K562 (cell line): ENCODE results near the gene WDR20. TPM values are rescaled to one million over a fixed set of nuclear protein-coding genes. Genes with fewer than 3 reads are reported as not detected.
A peak's percentile ranks its signal among the peaks of the same experiment; 100 is the strongest.

ENCODE experiments used
- ATAC-seq: fragments of 200-7000 bp; cut with Tn5 transposase; 3 replicates; pipeline ENCODE4 v1.9.1; 2020; ENCODE audit warnings: moderate library complexity
- BruUV-seq: library from RNA; stranded (reverse); fragments of 400-500 nt; replicated peaks from 2 replicates; lab custom pipeline; 2021; lab: Mats Ljungman, UMichigan
- CTCF ChIA-PET: fragments of 300-600 bp; formaldehyde crosslinking; extraction: SDS; loops from one replicate; lab custom pipeline; 2021; ENCODE audit warnings: low intra/inter-chr PET ratio; lab: Yijun Ruan, JAX
- POLR2A ChIA-PET: fragments of 300-600, 350-650 bp; sonication (Branson Sonifier 250); formaldehyde crosslinking; extraction: SDS; loops from one replicate; lab custom pipeline; 2021; ENCODE audit warnings: antibody characterized with exemption, inconsistent platforms; lab: Yijun Ruan, JAX
- DNase-seq, 4 experiments: peaks; one replicate each; pipeline versions ENCODE4 v3.0.0 to v3.0.0-alpha.2; 2011 to 2018; ENCODE audit warnings: low spot score in 3 of 4, mixed read lengths in 3 of 4; ENCODE audit errors: extremely low read depth in 1 of 4
- FAIRE-seq: peaks from 2 replicates; lab custom pipeline; 2011; peaks lifted over from hg19 to GRCh38; lab: Jason Lieb, UNC
- H2AFZ ChIP-seq: 2 replicates; pipeline ENCODE4 v1.6.0; 2011; ENCODE audit warnings: low read depth, low read length, control low read depth, inconsistent platforms
- H3K27ac ChIP-seq: fragments of 200-600 bp; 3 replicates; pipeline ENCODE4 v1.8.0; 2011; ENCODE audit warnings: low read depth, mild to moderate bottlenecking, control low read depth, inconsistent platforms, low read length, moderate library complexity, mixed read lengths; ENCODE audit errors: extremely low read depth
- H3K27me3 ChIP-seq, 2 experiments: fragments of 300-600 bp in 1 of 2; 2 replicates in 1 of 2; 3 replicates in 1 of 2; pipeline versions ENCODE4 v1.6.0 to v1.8.0; 2011; ENCODE audit warnings: inconsistent platforms in 2 of 2, low read length in 2 of 2, mild to moderate bottlenecking in 1 of 2, mixed read lengths in 1 of 2, moderate library complexity in 1 of 2; ENCODE audit not compliant: control insufficient read depth in 2 of 2, insufficient read depth in 2 of 2
- H3K36me3 ChIP-seq: fragments of 300-600 bp; 3 replicates; pipeline ENCODE4 v1.8.0; 2011; ENCODE audit warnings: mild to moderate bottlenecking, low read length, inconsistent platforms; ENCODE audit not compliant: control insufficient read depth, insufficient read depth
- H3K4me1 ChIP-seq, 2 experiments: fragments of 200-600 bp in 1 of 2; replicated peaks in 1 of 2; 2 replicates in 1 of 2; 3 replicates in 1 of 2; pipeline versions ENCODE4 v1.5.1 to v1.8.0; 2011; ENCODE audit warnings: inconsistent platforms in 2 of 2, low read length in 2 of 2, mild to moderate bottlenecking in 1 of 2, mixed read lengths in 1 of 2, moderate library complexity in 1 of 2; ENCODE audit not compliant: control insufficient read depth in 2 of 2, insufficient read depth in 2 of 2
- H3K4me2 ChIP-seq: 2 replicates; pipeline ENCODE4 v1.6.1; 2011; ENCODE audit warnings: low read length, control low read depth, inconsistent platforms, mixed read lengths; ENCODE audit not compliant: insufficient read depth
- H3K4me3 ChIP-seq: fragments of 200-600 bp; sonication (generic), shearing (Covaris generic); 2 replicates; pipeline ENCODE4 v1.5.1; 2016; ENCODE audit warnings: control low read depth, inconsistent platforms
- H3K79me2 ChIP-seq: fragments of 200-600 bp; 3 replicates; pipeline ENCODE4 v1.8.0; 2011; ENCODE audit warnings: low read length, inconsistent platforms; ENCODE audit not compliant: control insufficient read depth, insufficient read depth
- H3K9ac ChIP-seq, 2 experiments: 2 replicates each; pipeline versions ENCODE4 v1.6.0 to v1.6.1; 2011; ENCODE audit warnings: low read depth in 2 of 2, low read length in 2 of 2, control low read depth in 1 of 2, inconsistent platforms in 1 of 2, mild to moderate bottlenecking in 1 of 2, mixed read lengths in 1 of 2; ENCODE audit not compliant: insufficient read depth in 1 of 2
- H3K9me1 ChIP-seq: one replicate; pipeline ENCODE4 v1.6.0; 2011; ENCODE audit warnings: inconsistent platforms, mild to moderate bottlenecking, low read length, moderate library complexity; ENCODE audit not compliant: control insufficient read depth, insufficient read depth
- H3K9me3 ChIP-seq: replicated peaks from 2 replicates; pipeline ENCODE4 v1.5.1; 2011; ENCODE audit warnings: low read depth, low read length, inconsistent platforms; ENCODE audit not compliant: control insufficient read depth, insufficient read depth
- H4K20me1 ChIP-seq: replicated peaks from 2 replicates; pipeline ENCODE4 v1.6.1; 2011; ENCODE audit warnings: low read length, inconsistent platforms, mixed read lengths; ENCODE audit not compliant: control insufficient read depth, insufficient read depth
- ARID1B ChIP-seq: fragments of 450-650 bp; IDR thresholded peaks from 2 replicates; pipeline ENCODE4 v1.6.1; 2016; ENCODE audit warnings: antibody characterized with exemption, mild to moderate bottlenecking, inconsistent platforms
- FIP1L1 ChIP-seq: fragments of 200-400 bp; formaldehyde crosslinking; IDR thresholded peaks from 2 replicates; pipeline ENCODE4 v1.6.1; 2018; ENCODE audit warnings: mild to moderate bottlenecking, low read depth, low read length; ENCODE audit not compliant: poor library complexity, severe bottlenecking
- JUND ChIP-seq, 2 experiments: IDR thresholded peaks; 2 replicates in 1 of 2; 3 replicates in 1 of 2; pipeline ENCODE4 v1.6.1; 2011; ENCODE audit warnings: borderline replicate concordance in 2 of 2, low read depth in 2 of 2, low read length in 2 of 2, improper control_type of control experiment in 1 of 2, missing biosample characterization in 1 of 2, missing genetic modification characterization in 1 of 2, missing genetic modification reagents in 1 of 2
- L3MBTL2 ChIP-seq: fragments of 450-650 bp; IDR thresholded peaks from 2 replicates; pipeline ENCODE4 v1.6.1; 2016; ENCODE audit warnings: mild to moderate bottlenecking, moderate library complexity
- MTA1 ChIP-seq: fragments of 450-650 bp; IDR thresholded peaks from 2 replicates; pipeline ENCODE4 v1.6.1; 2017; ENCODE audit warnings: borderline replicate concordance
- NCOA1 ChIP-seq: fragments of 450-650 bp; IDR thresholded peaks from 2 replicates; pipeline ENCODE4 v1.6.1; 2016; ENCODE audit warnings: low read depth
- NFYB ChIP-seq: IDR thresholded peaks from 2 replicates; pipeline ENCODE4 v1.6.1; 2011; ENCODE audit warnings: mild to moderate bottlenecking, moderate library complexity; ENCODE audit not compliant: insufficient read length; ENCODE audit errors: extremely low read depth
- TAF7 ChIP-seq: fragments of 450-650 bp; IDR thresholded peaks from 2 replicates; pipeline ENCODE4 v1.6.1; 2016; ENCODE audit warnings: missing genetic modification characterization, missing compliant biosample characterization
- TFAM ChIP-seq: fragments of 250-450 bp; sonication (Bioruptor Pico); conservative IDR thresholded peaks from 2 replicates; pipeline ENCODE4 v1.5.0; 2021; ENCODE audit warnings: mild to moderate bottlenecking, moderate library complexity
- ZBTB8A ChIP-seq: fragments of 450-650 bp; IDR thresholded peaks from 2 replicates; pipeline ENCODE4 v1.6.1; 2018; ENCODE audit warnings: mild to moderate bottlenecking, moderate library complexity; ENCODE audit not compliant: partially characterized antibody
- ZC3H4 ChIP-seq: sonication (generic); formaldehyde crosslinking; IDR thresholded peaks from 2 replicates; pipeline ENCODE4 v1.9.0; 2021; ENCODE audit warnings: missing genetic modification reagents, borderline replicate concordance
- ZNF121 ChIP-seq: sonication (generic); formaldehyde crosslinking; conservative IDR thresholded peaks from 2 replicates; pipeline ENCODE4 v1.8.0; 2022; ENCODE audit warnings: missing genetic modification reagents
- ZNF232 ChIP-seq: sonication (generic); formaldehyde crosslinking; IDR thresholded peaks from 2 replicates; pipeline ENCODE4 v1.8.0; 2022; ENCODE audit warnings: mild to moderate bottlenecking, missing genetic modification reagents
- in situ Hi-C: fragments of 300-500 bp; cut with MboI; formaldehyde crosslinking; loops from 4 replicates; pipeline ENCODE4 v1.15.0; 2018; ENCODE audit warnings: inconsistent platforms, mixed read lengths
- intact Hi-C: fragments of 100-400 bp; cut with micrococcal nuclease; formaldehyde crosslinking; loops from 2 replicates; pipeline ENCODE4 v1.14.2; 2022
- polyA plus RNA-seq, 8 experiments: library from polyadenylated mRNA; depleted of rRNA in 4 of 8; stranded (reverse) in 5 of 8; unstranded in 3 of 8; fragments of >200 nt; fragmentation: Nextera tagmentation in 2 of 8; fragmentation: Illumina TruSeq in 1 of 8; extraction: Ambion mirVana in 2 of 8; extraction: Trizol in 1 of 8; gene quantifications; 2 replicates each; pipeline versions ENCODE4 v1.2.1 to v1.2.3, GENCODE V29; 2011 to 2014; ENCODE audit warnings: inconsistent platforms in 1 of 8, missing spikeins in 1 of 8
- total RNA-seq, 7 experiments: library from RNA; depleted of rRNA in 6 of 7; stranded (reverse); fragments of >200 nt in 6 of 7; fragmentation: Illumina TruSeq in 2 of 7; extraction: Trizol in 2 of 7; gene quantifications; 2 replicates each; pipeline versions ENCODE4 v1.2.1 to v1.2.3, GENCODE V29; 2011 to 2021; ENCODE audit warnings: low replicate concordance in 1 of 7
- TF ChIP-seq, protein P1 (sequence below), 2 experiments: fragments of 450-650 bp; IDR thresholded peaks; 2 replicates each; pipeline ENCODE4 v1.6.1; 2018; ENCODE audit warnings: mild to moderate bottlenecking in 2 of 2, low read depth in 1 of 2; ENCODE audit not compliant: partially characterized antibody in 2 of 2
- TF ChIP-seq, protein P2 (sequence below): sonication (generic); formaldehyde crosslinking; IDR thresholded peaks from 2 replicates; pipeline ENCODE4 v1.8.1; 2023; ENCODE audit warnings: mild to moderate bottlenecking, missing genetic modification reagents

WDR20 gene
- total and polyA plus RNA-seq, 9 of the 15 experiments (the other 6 are each of a cell fraction or from before 2014, with no cell fraction given) = 7.0 to 15.3 (median 11.8) TPM

DNA sequence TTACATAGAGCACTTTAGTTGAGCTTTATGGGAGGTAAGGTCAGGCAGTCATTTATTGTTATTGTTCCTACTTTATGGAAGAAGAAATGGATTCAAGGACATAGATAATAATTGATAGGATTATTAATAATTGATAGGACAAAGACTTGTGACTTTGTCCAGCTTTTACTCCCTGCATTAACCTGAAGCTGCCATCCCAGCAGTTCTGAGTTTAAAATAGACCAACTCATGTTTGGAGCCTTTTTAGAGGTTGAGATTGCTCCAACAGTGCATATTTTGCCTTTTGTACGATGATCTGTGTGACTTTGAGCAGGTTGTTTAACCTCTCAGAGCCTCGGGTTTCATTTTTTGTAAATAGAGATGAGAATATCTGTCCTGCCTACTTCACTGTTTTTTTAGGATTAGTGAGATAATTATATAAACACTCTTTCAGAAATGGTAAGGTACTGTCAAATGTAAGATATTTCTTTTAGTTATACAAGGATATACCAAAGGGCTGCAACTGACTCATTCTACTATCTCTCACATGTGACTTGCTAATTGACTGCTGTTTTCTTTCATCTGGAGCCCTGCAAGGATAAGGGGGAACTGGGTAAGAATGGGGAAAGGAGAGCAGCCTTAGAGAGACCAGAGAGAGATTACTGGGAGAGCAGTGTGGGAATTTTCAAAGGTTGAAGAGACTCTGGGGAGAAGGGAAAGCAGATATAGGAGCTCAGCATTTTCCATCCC is 15.3 kb downstream of the WDR20 start (continued):
- TF ChIP-seq JUND (IDR thresholded peaks at IDR 0.05; ENCODE audit: borderline replicate concordance, low read depth, low read length) (peak; percentile 30; the same call in 1 of the 2 replicates), JUND (tag; IDR thresholded peaks at IDR 0.05; ENCODE audit: borderline replicate concordance, low read depth, low read length) (no peak; the same call in 2 of the 3 replicates), ZNF121 (CRISPR knock-in tag) (no peak), TFAM (no peak)
- TF ChIP-seq, protein P1, sequence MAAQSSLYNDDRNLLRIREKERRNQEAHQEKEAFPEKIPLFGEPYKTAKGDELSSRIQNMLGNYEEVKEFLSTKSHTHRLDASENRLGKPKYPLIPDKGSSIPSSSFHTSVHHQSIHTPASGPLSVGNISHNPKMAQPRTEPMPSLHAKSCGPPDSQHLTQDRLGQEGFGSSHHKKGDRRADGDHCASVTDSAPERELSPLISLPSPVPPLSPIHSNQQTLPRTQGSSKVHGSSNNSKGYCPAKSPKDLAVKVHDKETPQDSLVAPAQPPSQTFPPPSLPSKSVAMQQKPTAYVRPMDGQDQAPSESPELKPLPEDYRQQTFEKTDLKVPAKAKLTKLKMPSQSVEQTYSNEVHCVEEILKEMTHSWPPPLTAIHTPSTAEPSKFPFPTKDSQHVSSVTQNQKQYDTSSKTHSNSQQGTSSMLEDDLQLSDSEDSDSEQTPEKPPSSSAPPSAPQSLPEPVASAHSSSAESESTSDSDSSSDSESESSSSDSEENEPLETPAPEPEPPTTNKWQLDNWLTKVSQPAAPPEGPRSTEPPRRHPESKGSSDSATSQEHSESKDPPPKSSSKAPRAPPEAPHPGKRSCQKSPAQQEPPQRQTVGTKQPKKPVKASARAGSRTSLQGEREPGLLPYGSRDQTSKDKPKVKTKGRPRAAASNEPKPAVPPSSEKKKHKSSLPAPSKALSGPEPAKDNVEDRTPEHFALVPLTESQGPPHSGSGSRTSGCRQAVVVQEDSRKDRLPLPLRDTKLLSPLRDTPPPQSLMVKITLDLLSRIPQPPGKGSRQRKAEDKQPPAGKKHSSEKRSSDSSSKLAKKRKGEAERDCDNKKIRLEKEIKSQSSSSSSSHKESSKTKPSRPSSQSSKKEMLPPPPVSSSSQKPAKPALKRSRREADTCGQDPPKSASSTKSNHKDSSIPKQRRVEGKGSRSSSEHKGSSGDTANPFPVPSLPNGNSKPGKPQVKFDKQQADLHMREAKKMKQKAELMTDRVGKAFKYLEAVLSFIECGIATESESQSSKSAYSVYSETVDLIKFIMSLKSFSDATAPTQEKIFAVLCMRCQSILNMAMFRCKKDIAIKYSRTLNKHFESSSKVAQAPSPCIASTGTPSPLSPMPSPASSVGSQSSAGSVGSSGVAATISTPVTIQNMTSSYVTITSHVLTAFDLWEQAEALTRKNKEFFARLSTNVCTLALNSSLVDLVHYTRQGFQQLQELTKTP (IDR thresholded peaks at IDR 0.05; ENCODE audit: low read depth in 1 of 2, partially characterized antibody in 2 of 2) = no peak

DNA sequence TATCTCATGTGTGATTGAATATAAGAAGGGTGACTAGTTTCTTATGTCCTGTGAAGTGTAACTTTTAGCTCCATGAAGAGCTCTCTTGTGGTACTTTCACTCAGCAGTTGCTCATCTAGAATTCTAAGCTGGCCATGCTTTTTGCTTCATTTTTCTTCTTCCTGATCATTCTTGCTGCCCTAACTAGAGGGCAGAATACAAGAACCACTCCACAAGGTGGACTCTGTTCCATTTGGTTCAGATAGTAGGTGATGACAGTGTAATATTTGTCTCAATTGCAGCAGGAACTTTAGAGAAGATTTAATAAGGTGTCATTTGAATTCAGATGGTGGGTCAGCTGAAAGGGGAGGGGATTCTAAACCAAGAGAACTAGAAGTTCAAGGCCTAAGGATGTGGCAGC is 17.6 kb downstream of the WDR20 start:
- H3K27me3 ChIP-seq = no peaks in the 10 kb centered on the region
- DNase-seq = no peak
- no peak overlapping the region; a peak in 1 of 4 replicates for H3K9ac ChIP-seq
- no peak overlapping the region for H3K4me2 ChIP-seq
- peaks cover 76% of the 10 kb centered on the region for H3K79me2 ChIP-seq
- no peak overlapping the region for H3K4me3 ChIP-seq
- H3K36me3 ChIP-seq = peaks cover 6% of the 10 kb centered on the region; the same call in 2 of the 3 replicates
- intact Hi-C loops = no loop called here
- H3K4me1 ChIP-seq = peaks cover 5 to 29% of the 10 kb centered on the region in 2 experiments
- CTCF ChIA-PET = no interaction called here
- H3K27ac ChIP-seq = 0 out of 3 replicates have a peak overlapping the region, but pooled peaks have one; percentile 5
- H3K9me1 ChIP-seq = no peaks in the 10 kb centered on the region
- in situ Hi-C loops = no loop called here
- POLR2A ChIA-PET = interaction anchor here (1.1 kb wide), 1 partner anchor 13 kb away, joined by 3 read pairs; no protein-coding TSS in a partner anchor
- peaks cover 4% of the 10 kb centered on the region for H3K9me3 ChIP-seq
- H4K20me1 ChIP-seq = peaks cover 6% of the 10 kb centered on the region; the same call in 1 of the 2 replicates
- no TSS peak for BruUV-seq
- H2AFZ ChIP-seq = no peak overlapping the region
- FAIRE-seq = peak; percentile 11
- peak; percentile 49 for ATAC-seq
- TF ChIP-seq ZC3H4 (CRISPR knock-in tag) = no peak
- no peak for TF ChIP-seq ARID1B
- no peak for TF ChIP-seq NFYB
- no peak for TF ChIP-seq TAF7 (tag)
- no peak for TF ChIP-seq ZBTB8A
- TF ChIP-seq NCOA1 = no peak
- TF ChIP-seq MTA1 = no peak
- TF ChIP-seq, protein P2, sequence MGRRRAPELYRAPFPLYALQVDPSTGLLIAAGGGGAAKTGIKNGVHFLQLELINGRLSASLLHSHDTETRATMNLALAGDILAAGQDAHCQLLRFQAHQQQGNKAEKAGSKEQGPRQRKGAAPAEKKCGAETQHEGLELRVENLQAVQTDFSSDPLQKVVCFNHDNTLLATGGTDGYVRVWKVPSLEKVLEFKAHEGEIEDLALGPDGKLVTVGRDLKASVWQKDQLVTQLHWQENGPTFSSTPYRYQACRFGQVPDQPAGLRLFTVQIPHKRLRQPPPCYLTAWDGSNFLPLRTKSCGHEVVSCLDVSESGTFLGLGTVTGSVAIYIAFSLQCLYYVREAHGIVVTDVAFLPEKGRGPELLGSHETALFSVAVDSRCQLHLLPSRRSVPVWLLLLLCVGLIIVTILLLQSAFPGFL (CRISPR knock-in tag) = no peak
- no peak for TF ChIP-seq ZNF232 (CRISPR knock-in tag)
- TF ChIP-seq FIP1L1 = no peak
- TF ChIP-seq L3MBTL2 = no peak
